ENCODE results near the gene KNCN.

KNCN gene

DNA sequence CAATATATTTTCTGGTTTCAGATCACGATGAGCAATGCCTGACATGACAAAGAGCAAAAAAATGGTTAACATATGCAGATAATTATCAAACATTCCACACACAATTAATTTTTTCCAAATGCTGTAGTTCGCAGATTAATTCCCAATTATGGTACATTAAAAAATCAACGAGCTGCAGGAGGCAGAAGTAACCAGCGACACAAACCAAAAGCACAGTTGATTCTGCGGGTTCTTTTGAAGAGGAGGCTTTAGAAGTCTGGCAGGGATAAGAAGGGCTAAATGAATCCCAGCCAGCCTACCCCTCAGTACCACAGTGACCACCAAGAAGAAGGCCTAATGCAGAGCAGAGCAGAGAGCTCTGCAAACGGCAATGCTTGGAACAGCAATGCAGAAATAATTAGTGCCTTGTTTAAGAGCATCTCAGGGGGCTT is 17.0 kb upstream of the KNCN start:
- DNase-seq, result no peak

GRCh38 chr1:46563341-46563740 is 11.9 kb upstream of the KNCN start:
- no peak for DNase-seq

- no peak for DNase-seq
Measured at GRCh38 chr1:46562498-46562897, 11.1 kb upstream of the KNCN start.

GRCh38 chr1:46558966-46559365 is 7.5 kb upstream of the KNCN start:
- DNase-seq, result no peak

DNA sequence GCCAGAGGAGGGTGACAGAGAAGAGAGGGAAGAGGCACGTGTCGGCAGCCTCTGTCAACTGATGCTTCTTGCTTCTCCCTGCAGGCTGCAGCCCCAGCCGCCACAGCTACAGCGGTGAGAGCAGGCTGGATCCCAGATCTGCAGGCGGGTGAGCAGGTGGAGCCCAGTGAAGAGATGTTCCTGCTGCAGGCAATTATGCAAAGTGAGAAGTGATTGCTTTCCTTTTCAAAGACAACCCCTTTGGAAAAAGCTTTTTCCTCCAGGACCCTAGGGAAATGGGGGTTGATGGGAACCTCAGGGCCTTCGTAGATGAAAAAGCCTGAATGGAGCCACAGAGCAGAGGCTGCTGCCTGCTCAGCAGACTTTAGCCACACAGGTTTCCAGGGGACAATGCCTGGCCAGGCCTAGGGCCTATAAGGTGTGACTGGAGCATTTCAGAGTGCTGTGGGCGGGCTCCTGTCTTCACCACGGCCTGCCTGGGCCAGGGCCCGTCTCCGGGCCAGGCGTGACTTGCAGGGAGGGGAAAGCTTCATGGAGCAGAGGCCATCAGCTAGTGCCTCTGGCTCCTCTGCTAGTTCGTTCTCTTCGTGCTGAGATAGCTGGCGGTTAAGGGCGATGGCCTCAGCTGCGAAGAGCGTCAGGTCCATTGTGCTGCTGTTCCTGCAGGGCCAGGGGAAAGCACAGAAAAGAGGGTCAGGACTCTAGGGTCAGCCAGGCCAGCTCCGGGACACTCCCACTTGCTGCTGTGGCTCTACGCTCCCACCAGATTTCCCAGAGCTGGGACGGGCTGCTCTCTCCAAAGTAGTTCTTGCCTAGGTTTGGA is 6.9 kb upstream of the KNCN start:
- DNase-seq, result no peak

DNA sequence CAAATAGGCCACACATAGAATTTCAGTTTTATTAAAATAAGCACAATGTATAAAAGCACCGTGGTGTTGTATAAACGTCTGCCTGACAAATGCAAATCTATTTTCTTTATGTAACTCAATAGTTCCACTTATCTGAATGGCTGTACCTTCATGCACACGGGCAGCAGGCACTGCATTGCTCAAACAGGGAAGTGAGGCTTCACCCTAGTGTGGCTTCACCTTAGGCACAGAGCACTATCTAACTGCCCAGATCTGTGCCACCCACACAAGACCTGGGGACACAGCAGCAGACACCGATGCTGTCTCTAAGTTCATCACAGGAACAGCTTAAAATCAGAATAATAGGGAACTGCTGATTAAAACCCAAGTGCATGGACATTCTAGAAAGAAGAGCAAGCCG is 6.0 kb upstream of the KNCN start:
- no peak for DNase-seq

DNA sequence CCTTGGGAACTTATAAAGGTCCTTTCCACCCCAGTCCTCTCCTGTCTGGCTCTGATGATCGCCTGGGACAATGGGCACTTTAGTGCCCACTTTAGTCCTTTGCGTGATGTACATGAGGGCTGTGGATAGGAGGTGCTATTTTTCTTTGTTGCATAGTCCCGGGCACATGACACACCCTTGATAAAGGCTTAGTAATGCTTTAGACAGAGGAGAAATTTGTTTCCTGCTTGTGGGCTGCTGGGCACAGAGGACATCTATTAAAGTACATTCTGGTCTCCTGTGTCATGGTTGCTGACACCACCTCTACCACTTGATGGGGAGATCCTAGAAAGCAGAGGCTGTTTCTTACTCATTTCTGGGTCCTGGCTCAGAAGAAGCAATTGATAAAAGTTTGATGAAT is 5.4 kb upstream of the KNCN start:
- DNase-seq, result no peak

DNA sequence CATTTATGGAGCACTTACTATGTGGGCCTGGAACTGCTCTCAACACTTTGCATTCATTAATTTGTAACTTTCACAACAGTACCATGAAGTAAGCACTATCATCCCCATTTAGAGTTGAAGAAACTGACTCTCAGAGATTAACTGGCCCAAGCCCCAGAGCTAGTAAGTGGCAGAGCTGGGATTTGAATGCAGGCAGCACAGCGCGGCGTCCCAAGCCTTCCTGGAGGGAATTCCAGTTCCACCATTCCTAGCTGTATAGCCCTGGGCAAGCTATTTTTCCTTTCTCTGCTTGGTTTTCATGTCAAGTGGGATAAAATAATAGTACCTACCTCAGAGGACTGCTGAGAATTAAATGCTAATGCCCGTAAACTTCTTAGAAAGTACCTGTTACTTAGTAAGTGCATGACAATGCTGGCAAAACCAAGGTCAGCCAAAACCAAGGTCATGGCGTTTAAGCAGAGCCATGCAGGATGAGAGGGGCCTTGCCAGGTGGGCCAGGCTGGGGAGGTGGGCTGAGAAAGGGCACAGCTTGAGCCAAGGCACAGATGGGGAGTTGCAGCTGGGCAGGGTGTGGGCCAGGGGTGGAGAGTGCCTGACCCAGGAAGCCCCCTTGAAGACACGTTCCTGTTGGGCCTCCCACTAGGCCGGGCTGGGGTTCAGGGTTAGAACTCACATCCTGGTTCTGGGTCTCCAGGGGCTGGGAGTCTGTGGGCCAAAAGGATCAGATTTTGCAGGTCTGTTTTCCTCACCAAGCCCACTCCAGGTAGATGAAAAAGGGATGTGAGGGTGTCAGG is 4.6 kb upstream of the KNCN start:
- no peak for DNase-seq

- DNase-seq, result no peak
Measured at GRCh38 chr1:46554597-46555381, 3.3 kb upstream of the KNCN start.

DNA sequence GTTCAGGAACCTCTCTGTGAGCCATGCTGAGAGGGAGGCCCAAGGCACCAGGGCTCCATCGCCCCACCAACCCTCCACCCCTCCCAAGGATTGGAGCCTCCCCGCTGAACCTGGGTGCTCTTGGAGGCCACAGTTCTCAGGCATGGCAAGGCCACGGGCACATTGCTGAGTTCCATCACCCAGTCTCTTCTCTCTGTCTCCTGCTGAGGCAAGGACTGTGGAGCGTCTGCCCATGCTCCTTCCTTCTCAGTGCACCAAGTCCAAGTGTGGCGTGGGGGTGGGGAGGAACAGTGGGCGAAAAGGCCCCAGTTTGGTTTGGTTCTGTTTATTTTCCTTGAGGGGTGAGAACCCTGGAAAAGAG is 2.8 kb upstream of the KNCN start:
- DNase-seq, result no peak

- no peak for DNase-seq
Measured at GRCh38 chr1:46553506-46553905, 2.1 kb upstream of the KNCN start.

DNA sequence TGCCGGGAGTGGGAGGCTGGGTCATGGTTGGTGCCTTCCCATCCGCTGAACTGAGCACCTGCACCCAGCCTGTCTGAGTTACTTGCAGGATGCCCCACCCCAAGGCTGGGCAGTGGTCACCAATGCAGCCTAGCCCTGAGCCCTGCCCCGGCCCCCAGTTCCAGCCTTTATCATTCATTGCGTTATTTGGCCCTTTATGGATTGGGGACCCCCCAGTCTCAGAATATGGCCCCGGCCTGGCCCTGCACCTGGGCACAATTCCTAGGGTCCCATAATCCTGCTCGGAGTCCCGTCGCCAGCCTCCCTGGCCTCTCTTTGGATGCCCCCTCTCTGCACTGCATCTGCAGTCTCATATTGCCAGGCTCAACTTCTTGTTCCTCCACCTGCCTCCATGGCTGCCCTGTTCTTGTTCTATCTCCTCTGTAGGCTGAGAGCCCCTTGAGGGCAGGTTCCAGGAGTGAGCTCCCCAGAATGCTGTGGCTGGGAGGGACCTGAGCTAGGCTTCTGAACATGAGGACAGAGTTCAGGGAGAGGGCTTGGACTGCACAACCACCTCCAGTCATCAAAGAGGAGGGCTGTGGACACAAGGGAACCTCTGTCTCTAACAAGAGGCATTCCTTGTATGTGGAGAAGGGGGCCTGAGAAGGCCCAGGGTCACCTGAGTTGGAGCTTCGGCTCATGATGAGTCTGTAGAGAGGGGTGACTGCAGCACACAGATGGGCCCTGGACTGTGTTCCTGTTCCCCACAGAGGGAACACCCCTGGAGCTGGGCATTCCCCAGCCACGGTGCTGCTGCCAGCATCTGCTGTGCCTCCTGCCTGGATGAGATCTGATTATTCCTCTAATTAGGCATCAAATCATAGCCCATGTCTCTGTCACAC is 1.1 kb upstream of the KNCN start:
- no peak for DNase-seq

- no peak for DNase-seq
Measured at GRCh38 chr1:46550751-46551231, 656 bp downstream of the KNCN start.

- DNase-seq, result no peak
Measured at GRCh38 chr1:46549697-46550681, 1.5 kb downstream of the KNCN start.

DNA sequence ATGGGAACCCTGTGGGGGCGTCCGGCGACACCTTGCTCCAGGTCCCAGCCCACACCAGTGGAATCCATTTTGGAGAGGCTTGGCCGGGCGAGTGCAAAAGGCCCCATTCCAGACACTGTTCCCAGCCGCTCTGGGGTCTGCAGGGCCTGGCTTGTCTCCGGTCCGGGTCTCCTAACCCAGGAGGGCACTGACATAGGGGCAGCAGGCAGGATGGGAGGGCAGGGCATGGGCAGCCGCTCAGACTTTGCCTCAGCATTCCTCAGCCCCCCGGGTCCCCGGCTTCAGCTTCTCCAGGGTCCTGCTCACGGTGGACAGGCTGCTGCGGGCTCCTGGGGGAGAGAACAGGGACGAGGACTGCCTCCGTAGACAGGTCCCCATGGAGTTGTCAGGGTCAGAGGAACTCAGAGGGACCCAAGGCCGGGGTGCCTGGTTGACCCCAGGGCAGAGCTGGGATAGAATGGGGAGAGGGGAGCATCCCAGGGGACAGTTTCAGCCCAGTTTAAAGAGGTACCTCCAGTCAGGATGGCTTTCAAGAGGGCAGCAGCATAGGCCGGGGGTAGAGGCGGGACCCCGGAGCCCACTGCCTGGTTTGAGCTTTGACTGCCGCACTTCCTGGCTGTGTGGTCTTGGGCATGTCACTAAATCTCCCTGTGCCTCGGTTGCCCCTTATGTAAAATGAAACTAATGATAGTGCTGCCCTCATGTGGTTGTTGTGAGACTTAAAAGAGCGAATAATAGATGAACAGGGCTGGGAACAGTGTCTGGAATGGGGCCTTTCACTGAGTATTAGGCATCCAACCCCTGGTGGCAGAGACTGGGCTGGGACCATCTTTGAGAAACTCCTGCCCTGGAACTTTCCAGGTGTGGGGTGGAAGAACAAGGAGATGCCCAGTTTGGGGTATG is 3.7 kb downstream of the KNCN start:
- DNase-seq, result no peak

DNA sequence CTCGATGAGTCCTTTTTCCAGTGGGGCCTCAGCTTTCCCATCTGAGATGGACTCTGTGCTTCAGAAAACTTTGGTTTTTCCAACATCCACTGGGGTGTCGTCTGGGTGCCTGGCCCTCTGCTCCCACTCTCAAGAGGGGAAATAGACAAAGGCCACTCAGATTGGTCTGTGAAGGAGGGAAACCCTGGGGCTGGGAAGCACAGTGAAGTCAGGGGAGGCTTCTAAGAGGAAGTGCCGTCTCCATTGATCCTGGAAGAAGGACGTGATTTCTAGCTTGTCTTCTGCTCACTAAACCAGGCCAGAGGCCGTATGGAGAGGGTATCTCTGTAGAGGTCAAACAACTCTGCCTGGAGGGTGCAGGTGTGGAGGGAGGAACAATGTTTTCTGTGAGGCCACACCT is 5.2 kb downstream of the KNCN start:
- DNase-seq, result no peak

DNA sequence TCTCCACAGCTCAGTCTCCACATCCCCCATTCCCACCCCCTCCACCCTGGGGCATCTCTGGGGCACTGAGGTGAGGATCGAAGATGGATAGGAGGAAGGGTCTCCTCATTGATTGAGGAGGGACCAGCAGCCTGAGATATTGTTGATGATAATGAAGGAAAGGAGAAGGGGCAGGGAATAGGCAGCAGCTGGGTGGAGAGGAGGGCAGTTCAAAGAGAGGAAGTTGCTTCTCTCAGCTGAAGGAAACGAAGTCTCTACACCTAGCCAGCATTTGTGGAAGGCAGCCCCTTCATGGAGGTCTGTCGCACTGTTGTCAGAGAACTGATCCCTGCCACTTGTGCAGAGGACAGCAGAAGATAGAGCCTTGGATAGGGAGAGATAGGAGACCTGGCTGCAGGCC is 5.7 kb downstream of the KNCN start:
- no peak for DNase-seq

GRCh38 chr1:46544561-46545240 is 6.7 kb downstream of the KNCN start:
- DNase-seq, result no peak

Measured in T1000 (cell line).